HG03066 (cell line): Measurements from ENCODE around the gene AKT1.

ENCODE experiments used
- ATAC-seq: cut with Tn5 transposase; IDR thresholded peaks from one replicate; pipeline ENCODE4 v1.9.1; 2021; ENCODE audit warnings: low read depth; ENCODE audit not compliant: unreplicated experiment

Gene AKT1

DNA sequence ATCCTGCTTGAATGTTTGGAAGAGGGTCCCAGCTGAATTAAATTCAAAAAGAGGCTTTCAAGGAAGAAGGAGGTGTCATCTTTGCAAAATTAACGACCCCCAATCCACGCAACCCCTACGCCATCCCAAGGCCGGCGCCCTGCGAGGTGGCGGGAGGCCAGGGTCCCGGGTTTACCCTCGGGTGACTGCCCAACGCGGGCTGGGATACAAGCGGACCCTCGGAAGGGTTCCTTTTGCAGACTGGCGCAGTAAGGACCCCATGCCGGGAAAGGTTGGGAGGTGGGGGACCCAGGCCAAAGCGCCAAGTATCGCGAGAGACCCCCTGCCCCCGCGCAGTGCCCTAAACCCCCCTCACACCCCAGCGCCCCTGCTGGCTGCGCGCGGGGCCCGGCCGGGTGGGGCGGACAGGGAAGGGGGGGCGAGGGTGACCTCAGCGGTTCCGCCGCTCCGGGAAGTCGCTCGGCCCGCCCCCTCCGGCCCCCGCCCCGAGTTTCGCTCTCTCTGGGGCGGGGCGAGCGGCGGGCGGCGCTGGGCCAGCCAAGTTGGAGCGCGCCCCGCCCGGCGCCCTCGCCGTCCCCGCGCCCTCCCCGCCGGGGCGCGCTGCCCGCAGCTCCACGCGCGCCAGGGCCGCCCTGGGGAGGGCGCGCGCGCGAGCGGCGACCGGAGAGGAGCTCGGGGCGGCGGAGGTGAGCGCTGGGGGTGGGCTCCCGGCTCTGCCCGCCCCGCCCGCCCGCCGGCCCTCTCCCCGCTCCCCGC, 4.6 kb upstream of the AKT1 start:
- peak; percentile 41 for ATAC-seq

DNA sequence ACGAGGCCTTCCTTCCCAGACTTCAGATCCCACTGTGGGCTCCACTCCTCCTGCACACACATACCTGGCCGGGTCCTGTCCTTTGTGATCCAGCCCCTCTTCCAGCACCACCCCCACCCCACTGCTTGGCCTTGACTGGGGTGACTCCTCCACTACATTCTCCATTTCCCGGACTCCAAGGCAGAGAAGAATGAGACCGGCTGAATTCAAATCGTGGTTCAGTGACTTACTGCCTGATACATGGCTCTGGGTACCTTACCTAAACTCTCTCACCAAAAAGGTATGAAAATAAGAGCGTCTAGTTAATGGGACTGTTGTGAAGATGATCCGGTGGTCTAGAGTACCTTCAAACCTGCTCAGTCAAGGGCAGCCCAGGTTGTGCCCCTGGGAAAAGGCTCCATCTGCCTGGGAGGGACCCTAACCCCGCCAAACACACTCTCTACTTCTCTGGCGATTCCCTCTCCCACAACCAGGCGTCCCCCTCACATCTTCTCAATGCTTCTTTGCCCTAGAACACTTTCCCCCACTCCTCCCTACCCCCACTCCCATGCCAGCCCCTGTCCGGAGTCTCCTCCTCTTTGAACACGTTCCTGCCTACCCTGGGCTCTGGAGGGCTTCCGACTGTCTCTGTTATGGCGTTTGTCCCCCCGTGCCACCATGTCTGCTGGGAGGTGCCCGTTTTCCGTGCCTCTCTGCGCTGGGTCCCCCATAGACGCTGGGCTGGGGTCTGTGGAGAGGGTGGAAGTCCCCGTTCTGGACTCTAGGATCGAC, 3.9 kb upstream of the AKT1 start:
- ATAC-seq = no peak

DNA sequence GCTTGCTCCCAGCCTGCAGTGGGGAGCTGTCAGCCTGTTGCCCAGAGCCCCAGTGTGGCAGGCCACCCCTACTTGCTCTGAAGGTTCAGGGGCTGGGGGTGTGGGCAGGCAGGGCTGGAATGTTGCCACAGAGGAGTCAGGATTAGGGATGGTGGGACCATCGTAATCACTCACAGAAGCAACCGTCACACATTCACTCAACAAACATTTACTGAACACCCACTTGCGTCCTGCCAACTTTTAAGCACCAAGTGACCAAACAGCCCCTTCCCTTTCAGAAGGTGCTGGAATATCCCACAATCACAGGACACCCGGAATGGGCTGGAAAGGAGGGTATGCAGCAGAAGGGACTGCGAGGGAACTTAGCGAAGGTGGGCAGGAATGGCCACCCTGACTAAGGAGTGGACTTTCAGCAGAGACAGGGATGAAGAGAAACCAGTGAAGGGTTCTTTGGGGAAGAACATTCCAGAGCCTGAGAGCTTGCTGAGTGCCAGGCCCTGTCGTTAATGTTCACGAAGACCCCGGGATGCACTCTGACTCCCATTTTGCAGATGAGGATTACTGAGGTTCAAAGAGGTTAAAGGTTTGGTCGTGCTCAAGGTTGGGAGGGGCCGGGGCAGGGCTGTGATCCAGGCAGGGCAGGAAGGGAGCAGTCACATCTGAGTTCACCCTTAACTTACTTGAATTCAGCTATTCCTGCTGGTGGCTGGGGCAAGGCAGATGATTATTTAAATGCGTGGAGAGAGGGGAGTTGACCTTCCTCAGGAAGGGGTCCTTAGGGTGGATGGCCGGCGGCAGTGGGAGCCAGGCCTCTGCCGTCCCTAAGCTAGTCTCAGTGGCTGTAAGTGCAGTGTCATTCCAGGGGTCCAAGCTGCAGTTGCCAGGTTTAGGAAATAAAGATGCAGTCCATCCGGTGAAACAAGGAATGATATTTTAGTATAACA, 3.0 kb upstream of the AKT1 start:
- ATAC-seq = no peak

DNA sequence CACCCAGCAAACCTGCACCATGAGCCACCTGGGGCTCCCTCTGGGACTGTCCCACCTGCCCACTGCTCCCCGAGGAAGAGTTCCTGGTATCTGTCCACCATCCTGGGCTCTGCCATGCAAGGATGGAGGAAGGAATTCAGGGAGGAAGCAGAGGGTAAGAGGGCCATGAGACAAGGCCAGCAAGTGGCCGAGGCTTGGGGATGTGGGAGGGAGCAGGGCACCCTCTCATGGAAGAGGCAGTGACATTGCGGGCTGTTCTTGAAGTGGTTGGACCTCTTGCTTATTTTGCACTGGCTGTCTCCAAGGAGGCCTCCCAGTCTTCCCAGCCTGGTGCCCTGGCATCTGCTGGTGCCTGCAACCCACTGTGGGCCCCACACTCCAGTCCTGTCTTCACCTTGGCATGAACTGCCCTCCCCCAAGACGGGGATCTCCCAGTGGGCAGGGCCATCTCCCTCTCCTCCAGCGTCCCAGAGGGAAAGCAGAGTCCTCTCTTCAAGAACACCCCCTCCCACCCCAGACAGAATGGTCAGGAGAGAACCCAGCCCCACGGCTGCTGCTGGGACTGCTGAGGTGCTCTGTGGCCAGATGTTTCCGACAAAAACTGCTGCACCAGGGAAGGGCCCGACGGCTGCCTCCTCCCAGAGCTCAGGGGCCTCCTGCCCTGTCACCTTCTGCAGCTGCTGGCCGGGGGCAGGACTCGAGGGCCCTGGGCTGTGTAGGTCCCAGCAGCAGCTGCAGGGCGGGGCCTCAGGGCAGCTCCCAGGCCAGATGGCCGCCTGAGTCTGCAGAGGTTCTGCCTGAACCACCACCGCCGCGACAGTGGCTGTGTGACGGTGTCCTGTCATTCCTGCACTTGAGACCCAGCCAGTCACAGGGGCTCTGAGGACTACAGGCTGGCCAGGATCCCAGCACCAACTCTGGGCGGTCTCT, 1.8 kb upstream of the AKT1 start:
- ATAC-seq = no peak

DNA sequence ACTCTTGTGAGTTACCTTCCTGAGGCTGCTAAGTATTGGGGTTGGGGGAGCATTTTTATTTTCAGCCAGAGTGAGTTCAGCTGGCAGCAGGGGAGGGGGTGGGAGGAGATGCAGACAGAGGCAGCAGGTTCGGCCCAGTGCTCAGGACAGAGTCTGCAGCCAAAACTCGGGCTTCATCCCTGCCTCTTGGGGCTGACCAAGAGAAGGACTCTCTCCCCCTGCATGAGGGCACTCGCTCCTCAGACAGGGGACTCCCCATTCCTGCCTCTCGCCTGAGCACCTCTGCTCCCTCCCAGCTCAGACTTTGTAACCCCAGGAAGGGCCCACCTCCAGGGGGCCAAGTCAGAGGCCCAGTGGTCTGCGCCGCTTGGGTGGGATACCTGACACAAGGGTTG, 1.1 kb upstream of the AKT1 start:
- ATAC-seq = no peak

DNA sequence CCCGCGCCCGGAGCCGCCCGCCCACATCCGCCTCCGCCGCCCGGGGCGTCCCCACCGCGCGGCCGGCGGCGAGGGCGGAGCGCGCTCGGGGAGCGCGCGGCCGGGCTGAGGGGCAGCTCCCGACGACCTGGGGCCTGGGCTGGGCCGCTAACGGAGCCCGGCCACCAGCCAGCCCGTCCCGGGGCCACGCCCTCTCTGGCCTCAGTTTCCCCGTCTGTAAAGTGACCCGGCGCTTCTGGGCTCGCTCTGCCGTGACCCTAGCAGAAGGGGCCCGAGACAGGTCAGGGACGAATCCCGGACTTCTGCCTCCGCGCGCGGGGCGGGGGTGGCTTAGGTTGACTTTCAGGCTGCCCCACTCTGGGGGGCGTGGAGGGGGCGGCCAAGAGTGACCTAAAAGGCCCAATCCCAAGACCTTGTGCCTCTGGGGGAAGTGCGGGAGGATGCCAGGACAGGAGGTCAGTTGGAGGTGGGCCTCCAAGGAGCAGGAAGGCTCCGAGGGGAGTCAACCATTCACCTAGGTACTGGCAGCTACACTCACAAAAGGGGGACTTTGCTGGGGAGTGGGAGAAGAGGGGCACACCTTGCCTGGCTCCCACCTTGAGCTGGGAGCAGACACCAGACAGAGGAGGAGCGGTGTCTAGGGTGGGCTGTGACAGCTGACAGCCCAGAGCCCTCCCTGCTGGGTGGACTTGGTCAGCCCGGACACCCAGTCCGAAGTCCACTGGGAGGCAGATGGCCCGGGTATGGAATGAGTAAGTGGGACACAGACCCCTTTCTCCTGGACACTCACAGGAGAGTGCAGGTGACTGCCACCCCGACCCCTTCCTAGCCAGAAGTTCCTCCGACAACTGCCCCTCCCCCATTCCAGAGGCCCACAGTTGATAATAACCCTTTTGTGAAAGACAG, 486 bp upstream of the AKT1 start:
- ATAC-seq = peak; percentile 25

DNA sequence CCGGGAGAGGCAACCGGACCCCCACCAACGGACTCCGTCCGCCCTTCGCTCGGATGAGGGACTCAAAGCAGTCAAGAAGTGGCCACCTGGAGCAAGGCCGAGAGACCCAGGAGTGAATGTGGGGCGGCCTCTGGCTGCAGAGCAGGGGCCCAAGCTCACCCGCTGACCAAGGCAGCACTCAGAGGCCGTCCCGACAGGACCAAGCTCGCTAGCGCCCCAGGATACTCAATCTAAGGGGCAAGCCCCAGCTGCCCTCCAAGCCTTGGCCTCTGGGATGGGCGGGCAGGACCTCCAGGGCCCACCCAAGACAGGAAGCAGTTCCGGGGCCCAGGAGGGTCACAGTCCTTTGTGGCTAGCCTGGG, 936 bp downstream of the AKT1 start:
- ATAC-seq = no peak

DNA sequence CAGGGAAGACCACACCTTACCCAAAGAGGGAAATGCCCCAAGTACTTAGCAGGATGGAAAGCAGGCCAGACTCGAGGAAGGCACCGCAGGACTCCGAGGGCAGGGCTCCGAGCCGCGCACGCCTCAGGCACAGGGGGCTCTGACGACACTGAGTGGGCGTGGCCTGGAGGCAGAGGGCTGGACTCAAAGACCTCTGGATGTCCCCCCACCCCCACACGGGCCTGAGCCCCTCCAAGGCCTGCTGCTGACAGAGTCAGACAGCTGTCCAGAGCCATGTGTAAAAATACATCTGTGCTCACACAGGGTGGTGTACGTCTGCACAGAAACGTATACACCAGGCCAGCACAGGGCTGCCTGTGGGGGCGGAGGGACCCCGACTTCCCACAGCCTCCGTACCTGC, 1.4 kb downstream of the AKT1 start:
- ATAC-seq = no peak

DNA sequence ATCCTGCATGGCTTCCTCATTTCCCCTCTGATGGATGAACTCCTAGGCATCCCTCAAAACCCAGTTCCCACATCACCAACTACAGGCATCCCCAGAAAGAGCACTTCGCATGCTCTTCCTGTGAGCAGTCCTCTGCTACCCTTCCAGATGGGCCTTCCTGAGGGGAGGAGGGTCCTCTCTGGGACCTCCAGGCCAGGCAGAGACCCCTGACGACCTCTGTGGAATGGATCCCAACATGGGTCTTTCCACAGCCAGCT, 1.9 kb downstream of the AKT1 start:
- ATAC-seq = no peak

DNA sequence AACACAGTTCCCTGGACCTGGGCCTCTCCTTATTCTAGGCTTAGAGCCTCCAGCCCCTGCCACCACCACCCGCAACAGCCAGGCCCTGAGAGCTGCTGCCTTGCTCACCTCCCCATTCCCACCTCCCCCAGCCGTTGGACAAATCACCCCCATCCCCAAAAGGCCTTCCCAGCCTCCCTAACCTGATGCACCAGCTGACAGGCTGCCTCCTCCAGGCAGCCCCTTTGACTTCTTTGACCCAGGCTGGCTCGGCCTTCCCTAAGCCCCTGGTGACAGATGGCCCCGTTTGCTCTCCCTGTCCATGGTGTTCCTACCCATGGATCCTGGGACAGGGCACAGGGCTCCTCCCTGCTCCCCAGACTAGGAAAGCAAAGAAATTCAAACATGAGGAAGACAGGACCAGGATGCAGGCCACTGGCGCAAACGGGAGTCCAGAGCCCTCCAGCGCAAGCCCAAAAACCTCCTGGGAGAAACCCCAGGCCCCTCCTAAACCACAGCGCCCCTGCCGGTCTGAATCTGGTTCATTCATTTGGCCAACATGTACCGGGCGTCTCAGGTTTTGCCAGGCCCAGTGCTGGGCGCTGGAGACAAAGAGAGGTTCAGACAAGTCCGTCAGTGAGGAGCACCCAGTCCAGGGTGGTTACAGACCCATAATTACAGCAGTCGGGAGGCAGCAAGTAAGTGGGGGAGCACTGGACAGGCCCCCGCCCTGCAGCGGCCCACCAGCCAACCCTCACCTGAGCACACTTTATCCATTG, 2.4 kb downstream of the AKT1 start:
- ATAC-seq = no peak

DNA sequence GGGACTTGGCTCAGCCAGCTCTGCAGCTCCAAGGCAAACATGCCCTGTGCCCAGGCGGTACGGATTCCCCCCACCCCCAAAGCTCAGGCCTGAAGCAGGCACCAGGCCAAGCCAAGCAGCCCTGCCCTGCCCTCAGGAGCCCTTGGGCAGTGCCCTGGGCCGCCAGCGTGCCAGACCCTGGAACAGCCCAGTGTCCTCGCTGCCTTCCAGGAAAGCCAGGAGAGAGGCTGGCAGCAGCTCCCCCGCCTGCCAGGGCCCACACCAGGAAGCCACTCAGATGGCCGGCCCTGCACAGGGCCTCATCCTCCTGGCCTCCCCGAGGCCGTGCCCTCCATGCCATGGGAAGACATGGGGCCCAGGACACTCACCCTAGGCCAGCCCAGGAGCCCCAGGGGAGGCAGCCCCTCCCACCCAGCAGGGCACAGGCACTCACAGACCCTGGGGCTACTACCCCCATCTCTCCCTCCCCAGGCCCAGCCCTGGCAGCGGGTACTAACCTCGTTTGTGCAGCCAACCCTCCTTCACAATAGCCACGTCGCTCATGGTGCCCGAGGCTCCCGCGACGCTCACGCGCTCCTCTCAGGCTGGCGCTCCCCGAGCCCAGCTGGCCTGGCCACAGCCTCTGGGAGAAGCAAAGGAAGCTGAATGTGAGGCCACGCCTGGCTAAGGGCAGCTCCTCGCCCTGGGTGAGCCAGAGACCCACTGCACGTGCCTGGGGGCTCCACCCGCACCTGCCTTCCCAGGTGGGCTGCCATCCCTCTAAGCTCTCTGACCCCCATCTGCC, 3.3 kb downstream of the AKT1 start:
- no peak for ATAC-seq

DNA sequence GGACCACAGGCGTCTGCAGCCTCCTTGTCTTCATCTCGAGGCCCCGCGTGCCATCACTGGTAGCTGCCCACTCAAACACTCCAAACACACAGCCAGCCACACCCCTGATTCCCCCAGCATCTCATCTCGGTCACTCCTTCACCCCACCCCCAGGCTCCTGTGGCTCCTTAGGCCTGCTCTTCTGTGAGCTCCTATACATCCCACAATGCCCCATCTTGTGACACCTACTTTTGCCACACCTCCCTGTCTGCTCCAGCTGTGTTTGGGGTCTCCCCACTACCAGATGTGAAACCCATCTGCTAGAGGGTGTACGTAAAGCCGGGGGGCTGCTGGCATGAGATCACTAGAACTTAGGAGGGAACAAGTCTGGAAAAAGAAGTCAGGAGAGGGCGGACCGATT, 4.1 kb downstream of the AKT1 start:
- no peak for ATAC-seq

DNA sequence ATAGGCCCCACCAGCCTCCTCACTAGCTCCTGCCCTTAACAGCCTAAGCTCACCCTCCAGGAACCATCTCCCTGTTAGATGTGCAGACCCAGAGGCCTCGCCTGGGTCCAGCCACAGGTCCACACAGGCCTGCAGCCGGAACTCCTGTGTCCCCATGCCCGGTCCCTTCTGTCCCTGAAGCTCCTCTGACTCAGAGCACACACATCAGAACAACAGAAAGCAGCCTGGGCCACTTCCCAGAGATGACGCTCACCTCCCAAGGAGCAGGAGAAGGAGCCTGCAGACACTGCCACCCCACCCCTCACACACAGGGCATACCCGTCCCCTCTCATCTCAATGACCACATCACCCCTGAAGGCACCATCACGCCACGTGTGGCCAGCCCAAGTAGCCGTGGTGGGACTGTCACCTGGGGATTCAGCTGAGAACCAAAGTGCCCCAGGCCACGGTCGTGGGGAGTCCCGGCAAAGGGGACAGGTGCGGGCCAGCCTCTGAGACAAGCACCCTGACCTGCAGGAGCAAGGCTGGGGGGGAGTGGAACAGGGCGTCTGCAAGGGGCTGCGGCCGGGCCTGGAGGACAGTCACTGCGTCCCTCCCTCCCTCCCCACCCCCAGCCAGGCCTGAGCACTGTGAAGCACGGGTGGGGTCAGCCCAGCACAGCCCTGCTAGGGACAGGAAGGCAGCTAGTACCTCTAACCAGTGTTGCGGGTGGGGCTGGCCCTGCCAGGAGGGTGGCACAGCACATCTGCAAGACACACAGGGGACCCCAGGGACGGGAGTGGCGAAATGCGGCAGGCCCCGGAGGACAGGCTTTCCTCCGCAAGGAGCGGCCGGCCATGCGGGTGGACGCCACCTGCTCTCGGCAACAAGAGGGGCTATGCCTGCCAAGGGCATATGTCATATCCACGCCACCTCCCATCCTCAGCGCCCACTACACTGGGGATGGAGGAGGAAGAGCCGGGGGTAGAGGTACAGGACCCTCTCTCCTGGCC, 5.5 kb downstream of the AKT1 start:
- ATAC-seq = no peak

DNA sequence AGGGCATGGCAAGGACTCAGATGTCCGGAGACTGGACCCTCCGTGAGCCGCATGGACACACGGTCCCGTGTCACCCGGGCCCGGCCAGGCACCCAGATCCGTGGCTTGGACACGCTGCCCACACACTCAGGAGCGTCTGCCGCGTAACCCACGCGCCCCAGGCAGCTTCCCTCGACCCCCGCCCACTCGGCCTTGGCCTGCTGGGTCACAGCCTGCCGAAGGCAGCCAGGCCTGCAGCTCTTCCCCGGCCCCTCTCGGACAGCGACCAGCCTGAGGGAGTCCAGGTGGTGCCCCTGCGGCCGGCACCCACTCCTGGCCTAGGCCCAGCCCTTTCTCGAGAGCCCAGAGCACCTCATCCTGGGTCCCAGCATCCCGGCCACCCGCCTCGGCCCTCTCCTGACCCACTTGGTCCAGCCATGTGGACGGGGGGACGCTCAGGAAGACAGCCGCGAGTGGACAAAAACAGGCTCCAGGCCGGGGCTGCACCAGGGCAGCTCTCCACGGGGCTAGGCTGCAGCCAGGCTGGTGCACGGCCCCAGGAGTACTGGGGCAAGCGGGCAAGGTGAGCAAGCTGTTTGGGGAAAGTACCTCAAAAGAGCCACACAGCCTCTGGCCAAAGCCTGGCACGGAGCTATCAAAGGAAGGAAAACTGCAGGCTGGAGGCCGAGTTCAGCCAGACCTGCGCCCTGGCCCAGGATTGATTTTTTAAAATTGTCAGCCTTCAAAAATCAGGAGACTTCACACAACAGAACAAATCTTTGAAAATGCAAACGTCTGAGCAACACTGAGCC, 6.5 kb downstream of the AKT1 start:
- no peak for ATAC-seq

DNA sequence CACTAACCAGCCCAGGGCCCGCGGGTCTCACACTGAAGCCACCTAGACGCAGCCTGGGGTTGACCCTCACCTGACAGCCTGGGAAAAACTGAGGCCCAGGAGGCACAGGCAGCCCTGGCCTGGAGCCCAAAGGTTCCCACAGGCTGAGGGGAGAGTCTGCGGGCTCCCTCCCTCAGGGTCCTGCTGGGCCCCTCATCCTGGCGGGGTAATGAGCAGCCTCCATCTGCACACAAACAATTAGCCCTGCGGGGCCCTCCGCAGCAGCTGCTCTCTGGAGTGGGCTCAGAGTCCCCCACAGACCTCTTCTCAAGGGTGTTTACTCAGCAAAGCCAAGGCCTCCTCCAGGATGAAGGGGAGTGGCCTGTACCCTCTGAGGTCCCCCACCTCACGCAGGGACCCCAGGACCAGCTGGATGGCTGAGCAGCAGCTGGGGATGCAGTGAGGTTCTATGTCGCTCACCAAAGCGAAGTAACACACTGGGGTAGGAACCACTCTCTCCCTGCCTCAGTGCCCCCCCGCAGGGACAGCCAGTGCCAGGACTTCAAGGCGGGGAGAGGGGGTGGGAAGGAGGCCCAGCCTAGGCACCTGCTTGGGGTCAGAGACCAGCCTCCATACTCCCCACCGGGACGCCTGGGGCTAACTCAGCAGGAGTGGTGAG, 7.3 kb downstream of the AKT1 start:
- ATAC-seq = no peak
